Kidney capillary endothelial cell (primary cell): ENCODE data around the gene LGR6.
A peak's percentile ranks its signal among the peaks of the same experiment; 100 is the strongest.
"Not testable (repeated sequence)": the region's sequence is repeated elsewhere in the genome, so short reads cannot be mapped to it uniquely, and the experiment has no call there.

ENCODE experiments used
- DNase-seq: peaks from one replicate; pipeline ENCODE4 v3.0.0-alpha.2; 2018; ENCODE audit warnings: low spot score

LGR6 gene

GRCh38 chr1:202329891-202330290 is 136.3 kb downstream of the LGR6 start:
- no peak for DNase-seq

- no peak for DNase-seq
These were observed 140.3 kb downstream of the LGR6 start for GRCh38 chr1:202333861-202334260.

GRCh38 chr1:202343652-202344349 is 150.2 kb downstream of the LGR6 start:
- peak; percentile 59 for DNase-seq

- no peak for DNase-seq
These were observed 154.5 kb downstream of the LGR6 start for GRCh38 chr1:202348005-202348508.

- DNase-seq, result peak; percentile 96
These were observed 155.1 kb downstream of the LGR6 start, which contains the start of gene PPP1R12B for GRCh38 chr1:202348509-202349205. Gene PPP1R12B (plus strand): TSS chr1:202348699. CDS start chr1:202348852, 153 bp downstream.

GRCh38 chr1:202349206-202349928 is 155.8 kb downstream of the LGR6 start:
- DNase-seq, result peak; percentile 50

GRCh38 chr1:202351725-202352124 is 158.1 kb downstream of the LGR6 start:
- DNase-seq, result no peak

- not testable (repeated sequence) for DNase-seq
These were observed 159.1 kb downstream of the LGR6 start for GRCh38 chr1:202352583-202353197.

GRCh38 chr1:202355944-202356553 is 162.4 kb downstream of the LGR6 start:
- DNase-seq, result no peak

GRCh38 chr1:202357506-202357905 is 163.9 kb downstream of the LGR6 start:
- DNase-seq, result no peak

- DNase-seq, result no peak
These were observed 167.6 kb downstream of the LGR6 start for GRCh38 chr1:202361224-202361623.

- no peak for DNase-seq
These were observed 168.1 kb downstream of the LGR6 start for GRCh38 chr1:202361701-202362100.

GRCh38 chr1:202362212-202362611 is 168.6 kb downstream of the LGR6 start:
- no peak for DNase-seq

GRCh38 chr1:202365092-202365815 is 171.7 kb downstream of the LGR6 start:
- no peak for DNase-seq

GRCh38 chr1:202367271-202367670 is 173.7 kb downstream of the LGR6 start:
- DNase-seq, result no peak
